K562 (cell line): ENCODE data around the gene PSMC3IP. TPM values are rescaled to one million over a fixed set of nuclear protein-coding genes. Genes with fewer than 3 reads are reported as not detected.

ENCODE experiments used
- ARID1B ChIP-seq: fragments of 450-650 bp; IDR thresholded peaks from 2 replicates; pipeline ENCODE4 v1.6.1; 2016; ENCODE audit warnings: antibody characterized with exemption, mild to moderate bottlenecking, inconsistent platforms
- CBX2 ChIP-seq: fragments of 200-600 bp; sonication (generic); IDR thresholded peaks from one replicate; pipeline ENCODE4 v1.6.1; 2012; ENCODE audit warnings: mild to moderate bottlenecking, low read length, inconsistent platforms; ENCODE audit not compliant: insufficient read depth, poor library complexity, severe bottlenecking
- EGR1 ChIP-seq: fragments of 450-650 bp; conservative IDR thresholded peaks from 2 replicates; pipeline ENCODE4 v1.6.1; 2017; ENCODE audit warnings: mild to moderate bottlenecking
- ELF4 ChIP-seq: fragments of 450-650 bp; formaldehyde crosslinking; IDR thresholded peaks from 2 replicates; pipeline ENCODE4 v1.4.0; 2022; ENCODE audit warnings: missing genetic modification characterization
- ERF ChIP-seq: fragments of 450-650 bp; formaldehyde crosslinking; IDR thresholded peaks from 2 replicates; pipeline ENCODE4 v1.4.0; 2020; ENCODE audit warnings: mild to moderate bottlenecking, mixed read lengths
- HBP1 ChIP-seq: fragments of 450-650 bp; formaldehyde crosslinking; IDR thresholded peaks from 2 replicates; pipeline ENCODE4 v1.4.0; 2022; ENCODE audit warnings: missing genetic modification characterization
- SMAD1 ChIP-seq: fragments of 150-350 bp; IDR thresholded peaks from 2 replicates; pipeline ENCODE4 v1.6.1; 2014; ENCODE audit warnings: low read length, low read depth; ENCODE audit not compliant: partially characterized antibody
- TEAD4 ChIP-seq, 2 experiments: sonication (generic) in 1 of 2; formaldehyde crosslinking in 1 of 2; IDR thresholded peaks; 2 replicates each; pipeline versions ENCODE4 v1.6.1 to v1.8.0; 2012 to 2022; ENCODE audit warnings: borderline replicate concordance in 1 of 2, inconsistent platforms in 1 of 2, low read length in 1 of 2, mild to moderate bottlenecking in 1 of 2, missing genetic modification reagents in 1 of 2
- TFAM ChIP-seq: fragments of 250-450 bp; sonication (Bioruptor Pico); conservative IDR thresholded peaks from 2 replicates; pipeline ENCODE4 v1.5.0; 2021; ENCODE audit warnings: mild to moderate bottlenecking, moderate library complexity
- ZBTB12 ChIP-seq: fragments of 250-450 bp; sonication (Bioruptor Pico); IDR thresholded peaks from 2 replicates; pipeline ENCODE4 v1.4.0; 2020
- ZHX1 ChIP-seq: fragments of 150-350 bp; conservative IDR thresholded peaks from 2 replicates; pipeline ENCODE4 v1.6.1; 2014; ENCODE audit warnings: low read length
- ZKSCAN1 ChIP-seq: fragments of 150-350 bp; IDR thresholded peaks from 2 replicates; pipeline ENCODE4 v1.6.1; 2016; ENCODE audit warnings: low read depth, low read length
- ZNF318 ChIP-seq, 2 experiments: fragments of 450-650 bp; IDR thresholded peaks; 2 replicates each; pipeline ENCODE4 v1.6.1; 2016; ENCODE audit warnings: mild to moderate bottlenecking in 2 of 2, borderline replicate concordance in 1 of 2, low read depth in 1 of 2, moderate library complexity in 1 of 2
- polyA plus RNA-seq, 8 experiments: library from polyadenylated mRNA; depleted of rRNA in 4 of 8; stranded (reverse) in 5 of 8; unstranded in 3 of 8; fragments of >200 nt; fragmentation: Nextera tagmentation in 2 of 8; fragmentation: Illumina TruSeq in 1 of 8; extraction: Ambion mirVana in 2 of 8; extraction: Trizol in 1 of 8; gene quantifications; 2 replicates each; pipeline versions ENCODE4 v1.2.1 to v1.2.3, GENCODE V29; 2011 to 2014; ENCODE audit warnings: inconsistent platforms in 1 of 8, missing spikeins in 1 of 8
- total RNA-seq, 7 experiments: library from RNA; depleted of rRNA in 6 of 7; stranded (reverse); fragments of >200 nt in 6 of 7; fragmentation: Illumina TruSeq in 2 of 7; extraction: Trizol in 2 of 7; gene quantifications; 2 replicates each; pipeline versions ENCODE4 v1.2.1 to v1.2.3, GENCODE V29; 2011 to 2021; ENCODE audit warnings: low replicate concordance in 1 of 7

PSMC3IP gene
- total and polyA plus RNA-seq, 9 of the 15 experiments (the other 6 are each of a cell fraction or from before 2014, with no cell fraction given) = 13.8 to 65.6 (median 32.8) TPM

- TF ChIP-seq ZKSCAN1 = no peak
- TF ChIP-seq ZNF318 (IDR thresholded peaks at IDR 0.05; ENCODE audit: borderline replicate concordance in 1 of 2, low read depth in 1 of 2) = no peak
- TF ChIP-seq ZBTB12 (CRISPR knock-in tag) = 0 out of 2 replicates have a peak, but pooled peaks have one; percentile 27
- TF ChIP-seq ARID1B = no peak
- TF ChIP-seq EGR1 = no peak
- TF ChIP-seq HBP1 = peak; percentile 68; the same call in 1 of the 2 replicates
- no peak for TF ChIP-seq SMAD1
- TF ChIP-seq TEAD4 (IDR thresholded peaks at IDR 0.05; ENCODE audit: low read length) = peak; percentile 78
- no peak for TF ChIP-seq TEAD4 (CRISPR knock-in tag; IDR thresholded peaks at IDR 0.05; ENCODE audit: borderline replicate concordance)
- no peak; the same call in 1 of the 2 replicates for TF ChIP-seq ZHX1
- no peak for TF ChIP-seq TFAM (CRISPR knock-in tag)
- peak; percentile 93 for TF ChIP-seq ERF
- TF ChIP-seq CBX2 = no peak
- TF ChIP-seq ELF4 = 0 out of 2 replicates have a peak, but pooled peaks have one; percentile 32
Measured at GRCh38 chr17:42566215-42566882, 11.2 kb downstream of the PSMC3IP start (continued).
